ENCODE results near the gene RASSF4.
A peak's percentile ranks its signal among the peaks of the same experiment; 100 is the strongest.

RASSF4 gene

DNA sequence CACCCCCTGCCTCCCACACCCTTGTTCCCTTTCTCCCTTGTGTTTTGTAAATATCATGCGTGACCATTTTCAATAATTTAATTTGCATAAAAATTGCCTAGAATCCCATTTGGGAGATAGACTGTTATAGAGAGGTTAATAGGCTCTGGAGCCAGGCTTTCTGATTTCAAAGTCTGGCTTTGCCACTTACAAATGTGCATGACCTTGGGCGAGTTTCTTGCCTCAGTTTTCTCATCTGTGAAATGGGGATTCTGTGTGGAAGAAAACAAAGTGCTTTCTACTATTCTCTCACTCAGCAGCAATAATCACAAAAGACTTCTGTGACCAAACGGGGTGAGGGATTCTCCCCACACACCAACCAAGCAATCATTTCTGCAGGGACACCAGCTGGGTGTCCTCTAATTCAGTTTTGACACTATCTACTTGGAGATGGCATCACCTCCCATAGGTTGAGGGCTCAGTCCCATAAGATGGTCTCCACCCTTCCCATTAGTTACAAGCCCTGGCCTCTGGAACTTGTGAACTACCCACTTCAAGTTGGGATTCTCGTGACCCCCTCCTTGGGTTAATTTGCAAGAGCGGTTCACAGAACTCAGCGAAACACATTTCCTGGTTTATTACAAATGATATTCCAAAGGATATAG is 37.6 kb downstream of the RASSF4 start:
- Histone ChIP-seq H4K20me1 (ENCODE audit: insufficient read depth, low read length) (peaks cover 11% of the 10 kb centered on the region), H3K27ac (ENCODE audit: low read length) (peak overlapping the region; percentile 87), H3K4me3 (ENCODE audit: low read depth in 1 of 2, low read length in 2 of 2) (no peak overlapping the region), H3K27me3 (ENCODE audit: insufficient read depth, low read length, poor library complexity) (no peaks in the 10 kb centered on the region), H2AFZ (ENCODE audit: low read depth, low read length) (no peak overlapping the region), H3K9me3 (ENCODE audit: insufficient read depth, low read length, severe bottlenecking) (no peaks in the 10 kb centered on the region), H3K36me3 (ENCODE audit: insufficient read depth, low read length) (no peaks in the 10 kb centered on the region; the same call in 1 of the 2 replicates), H3K79me2 (ENCODE audit: insufficient read depth, low read length) (peaks cover 28% of the 10 kb centered on the region), H3K9ac (ENCODE audit: low read depth, low read length) (peak overlapping the region; percentile 41), H3K4me1 (ENCODE audit: insufficient read depth, low read length) (peaks cover 73% of the 10 kb centered on the region), H3K4me2 (ENCODE audit: insufficient read depth, low read length) (peak overlapping the region; percentile 28)
- DNase-seq (no peak), ATAC-seq (ENCODE audit: insufficient read depth, low read depth) (no peak)
- TF ChIP-seq, protein P1, sequence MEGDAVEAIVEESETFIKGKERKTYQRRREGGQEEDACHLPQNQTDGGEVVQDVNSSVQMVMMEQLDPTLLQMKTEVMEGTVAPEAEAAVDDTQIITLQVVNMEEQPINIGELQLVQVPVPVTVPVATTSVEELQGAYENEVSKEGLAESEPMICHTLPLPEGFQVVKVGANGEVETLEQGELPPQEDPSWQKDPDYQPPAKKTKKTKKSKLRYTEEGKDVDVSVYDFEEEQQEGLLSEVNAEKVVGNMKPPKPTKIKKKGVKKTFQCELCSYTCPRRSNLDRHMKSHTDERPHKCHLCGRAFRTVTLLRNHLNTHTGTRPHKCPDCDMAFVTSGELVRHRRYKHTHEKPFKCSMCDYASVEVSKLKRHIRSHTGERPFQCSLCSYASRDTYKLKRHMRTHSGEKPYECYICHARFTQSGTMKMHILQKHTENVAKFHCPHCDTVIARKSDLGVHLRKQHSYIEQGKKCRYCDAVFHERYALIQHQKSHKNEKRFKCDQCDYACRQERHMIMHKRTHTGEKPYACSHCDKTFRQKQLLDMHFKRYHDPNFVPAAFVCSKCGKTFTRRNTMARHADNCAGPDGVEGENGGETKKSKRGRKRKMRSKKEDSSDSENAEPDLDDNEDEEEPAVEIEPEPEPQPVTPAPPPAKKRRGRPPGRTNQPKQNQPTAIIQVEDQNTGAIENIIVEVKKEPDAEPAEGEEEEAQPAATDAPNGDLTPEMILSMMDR (IDR thresholded peaks at IDR 0.05; ENCODE audit: borderline replicate concordance, extremely low read depth, low read length, poor library complexity, severe bottlenecking), result no peak
- TF ChIP-seq EZH2 (IDR thresholded peaks at IDR 0.05; ENCODE audit: borderline replicate concordance, low read depth, low read length, severe bottlenecking), result no peak

DNA sequence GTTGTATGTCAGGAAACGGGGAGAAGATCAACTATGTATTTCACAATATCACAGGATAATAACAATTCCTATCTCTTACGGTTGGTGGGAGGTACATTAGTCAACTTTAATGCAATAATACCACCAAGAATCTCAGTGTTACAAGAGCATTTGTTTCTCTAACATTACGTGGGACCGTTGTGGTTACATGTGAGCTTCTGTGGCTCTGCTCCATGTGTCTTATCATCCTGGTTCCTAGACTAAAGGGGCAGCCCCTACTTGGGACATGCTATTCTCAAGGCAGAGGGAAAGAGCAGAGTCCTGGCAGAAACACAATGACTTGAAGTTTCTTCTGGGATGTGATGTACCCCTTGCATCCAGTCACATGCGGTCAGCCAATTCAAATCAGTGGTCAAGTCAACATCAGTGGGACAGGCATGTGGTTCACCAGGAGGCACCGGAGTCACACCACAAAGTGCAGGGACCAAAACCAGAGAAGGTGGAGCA is 38.6 kb downstream of the RASSF4 start:
- no peak overlapping the region for H3K4me2 ChIP-seq (ENCODE audit: insufficient read depth, low read length)
- ATAC-seq (ENCODE audit: insufficient read depth, low read depth) (no peak), DNase-seq (no peak)
- no peak for TF ChIP-seq EZH2 (IDR thresholded peaks at IDR 0.05; ENCODE audit: borderline replicate concordance, low read depth, low read length, severe bottlenecking)
- TF ChIP-seq, protein P1 (IDR thresholded peaks at IDR 0.05; ENCODE audit: borderline replicate concordance, extremely low read depth, low read length, poor library complexity, severe bottlenecking), result no peak
- H3K4me3 ChIP-seq (ENCODE audit: low read depth in 1 of 2, low read length in 2 of 2), result no peak overlapping the region
- H3K9me3 ChIP-seq (ENCODE audit: insufficient read depth, low read length, severe bottlenecking), result no peaks in the 10 kb centered on the region
- H3K79me2 ChIP-seq (ENCODE audit: insufficient read depth, low read length), result peaks cover 38% of the 10 kb centered on the region
- H3K36me3 ChIP-seq (ENCODE audit: insufficient read depth, low read length), result peaks cover 8% of the 10 kb centered on the region
- H3K9ac ChIP-seq (ENCODE audit: low read depth, low read length), result no peak overlapping the region
- H4K20me1 ChIP-seq (ENCODE audit: insufficient read depth, low read length), result peaks cover 18% of the 10 kb centered on the region
- no peak overlapping the region for H2AFZ ChIP-seq (ENCODE audit: low read depth, low read length)
- H3K4me1 ChIP-seq (ENCODE audit: insufficient read depth, low read length), result peaks cover 83% of the 10 kb centered on the region
- no peaks in the 10 kb centered on the region for H3K27me3 ChIP-seq (ENCODE audit: insufficient read depth, low read length, poor library complexity)
- H3K27ac ChIP-seq (ENCODE audit: low read length), result peak overlapping the region; percentile 87

DNA sequence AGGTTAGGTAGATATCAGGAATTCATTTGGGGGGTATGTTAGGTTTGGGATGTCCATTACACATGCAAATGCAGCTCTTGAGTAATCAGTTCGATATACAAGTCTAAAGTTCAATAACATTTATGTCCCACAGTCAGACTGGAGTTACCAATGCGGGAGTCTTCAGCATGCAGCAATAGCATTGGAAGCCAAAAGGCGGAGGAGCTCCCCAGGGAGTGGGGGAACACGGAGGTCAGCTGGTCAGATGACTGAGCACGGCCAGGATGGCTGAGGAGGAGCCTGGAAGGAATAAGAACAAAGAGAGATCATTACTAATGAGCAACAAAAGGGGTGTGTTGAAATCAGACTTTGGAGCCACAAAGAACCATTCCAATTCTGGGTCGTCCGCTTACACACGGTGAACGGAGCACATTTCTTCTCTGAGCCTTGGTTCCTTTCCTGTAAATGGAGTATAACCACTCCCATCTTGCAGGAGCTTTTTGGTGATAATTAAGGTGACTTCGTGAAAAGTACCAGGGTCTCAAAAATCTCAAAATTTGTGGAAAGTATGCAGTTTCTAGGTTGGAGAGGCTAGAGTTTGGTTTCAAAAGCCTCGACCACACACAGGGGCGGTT is 40.6 kb downstream of the RASSF4 start:
- H4K20me1 ChIP-seq (ENCODE audit: insufficient read depth, low read length), result peaks cover 39% of the 10 kb centered on the region
- TF ChIP-seq EZH2 (IDR thresholded peaks at IDR 0.05; ENCODE audit: borderline replicate concordance, low read depth, low read length, severe bottlenecking), result no peak
- TF ChIP-seq, protein P1 (IDR thresholded peaks at IDR 0.05; ENCODE audit: borderline replicate concordance, extremely low read depth, low read length, poor library complexity, severe bottlenecking), result no peak
- H3K9ac ChIP-seq (ENCODE audit: low read depth, low read length), result peak overlapping the region; percentile 83
- ATAC-seq (ENCODE audit: insufficient read depth, low read depth), result peak; percentile 31
- H3K9me3 ChIP-seq (ENCODE audit: insufficient read depth, low read length, severe bottlenecking), result no peaks in the 10 kb centered on the region
- peak overlapping the region; percentile 96 for H3K27ac ChIP-seq (ENCODE audit: low read length)
- no peak for DNase-seq
- peak overlapping the region; percentile 64 for H2AFZ ChIP-seq (ENCODE audit: low read depth, low read length)
- H3K4me2 ChIP-seq (ENCODE audit: insufficient read depth, low read length), result peak overlapping the region; percentile 82
- peaks cover 74% of the 10 kb centered on the region for H3K4me1 ChIP-seq (ENCODE audit: insufficient read depth, low read length)
- H3K36me3 ChIP-seq (ENCODE audit: insufficient read depth, low read length), result peaks cover 29% of the 10 kb centered on the region
- peak overlapping the region; percentile 79 to 98; a peak in 3 of 4 replicates for H3K4me3 ChIP-seq (ENCODE audit: low read depth in 1 of 2, low read length in 2 of 2)
- no peaks in the 10 kb centered on the region for H3K27me3 ChIP-seq (ENCODE audit: insufficient read depth, low read length, poor library complexity)
- H3K79me2 ChIP-seq (ENCODE audit: insufficient read depth, low read length), result peaks cover 58% of the 10 kb centered on the region

Data from DND-41 (cell line).